H54 (cell line): ENCODE results near the gene HIVEP3.

Experiments used
- DNase-seq: peaks from one replicate; pipeline ENCODE4 v3.0.0; 2011; ENCODE audit warnings: low spot score, mixed read lengths; ENCODE audit not compliant: insufficient read length
- FAIRE-seq: peaks from 3 replicates; lab custom pipeline; 2011; peaks lifted over from hg19 to GRCh38; lab: Jason Lieb, UNC
- POLR2A ChIP-seq: IDR thresholded peaks from 2 replicates; pipeline ENCODE4 v1.6.1; 2011; ENCODE audit warnings: low read depth, mild to moderate bottlenecking, low read length

Gene HIVEP3

DNA sequence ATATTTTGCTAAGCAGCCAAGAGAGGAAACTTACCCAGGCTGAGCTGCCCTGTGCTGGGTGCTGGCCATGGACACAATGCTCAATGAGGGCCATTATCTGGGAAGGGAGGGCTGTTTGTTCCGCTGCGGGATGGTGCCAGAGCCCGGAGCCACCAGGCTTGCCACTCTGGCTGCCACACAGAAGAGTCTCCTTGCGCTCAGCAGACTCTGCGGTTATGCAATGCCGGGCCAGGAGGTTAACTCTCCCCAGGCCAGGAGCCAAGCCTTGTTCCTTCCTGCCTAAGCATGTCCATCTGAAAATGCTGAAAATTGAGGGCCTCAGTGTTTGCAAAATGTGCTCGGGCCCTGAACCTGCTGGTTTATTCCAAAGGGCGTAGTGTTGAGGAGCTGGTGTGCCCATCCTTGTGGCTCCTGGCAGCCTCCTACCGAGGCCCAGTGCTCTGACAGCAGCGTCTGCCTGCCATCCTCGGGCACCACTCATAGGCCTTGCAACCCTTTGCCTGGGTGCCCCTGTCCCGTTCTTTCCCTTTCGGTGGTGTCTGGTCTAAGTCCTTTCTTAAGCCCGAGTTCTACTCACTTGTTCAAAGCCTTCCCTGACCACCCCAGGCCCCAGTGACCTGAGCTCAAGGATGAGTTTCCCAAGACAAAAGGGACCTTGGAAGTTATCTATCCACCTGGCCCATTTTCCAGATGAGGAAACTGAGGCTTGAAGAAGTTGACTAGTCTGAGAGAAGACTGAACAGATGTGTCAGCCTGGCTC is 300.5 kb downstream of the HIVEP3 start:
- DNase-seq: no peak
- TF ChIP-seq POLR2A: no peak
- FAIRE-seq: no peak

DNA sequence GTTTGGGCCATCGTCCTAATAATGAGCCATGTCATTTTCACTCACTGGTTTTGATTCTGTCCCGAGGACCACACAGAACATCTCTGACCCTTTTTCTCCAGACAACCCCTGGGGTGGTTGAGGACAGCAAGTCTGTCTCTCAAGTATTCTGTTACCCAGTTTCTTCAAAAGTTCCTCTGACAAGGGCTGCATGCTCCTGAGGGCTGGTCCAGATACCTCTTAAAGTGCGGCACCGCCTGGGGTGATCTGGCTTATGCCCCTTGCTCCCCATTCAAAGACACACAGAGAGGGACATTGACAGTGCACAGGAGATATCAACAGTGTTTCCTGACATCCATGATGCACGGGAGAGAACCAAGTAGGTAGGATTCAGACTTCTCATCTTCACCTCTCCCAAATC is 301.4 kb downstream of the HIVEP3 start:
- no peak for DNase-seq
- no peak for TF ChIP-seq POLR2A
- no peak for FAIRE-seq

DNA sequence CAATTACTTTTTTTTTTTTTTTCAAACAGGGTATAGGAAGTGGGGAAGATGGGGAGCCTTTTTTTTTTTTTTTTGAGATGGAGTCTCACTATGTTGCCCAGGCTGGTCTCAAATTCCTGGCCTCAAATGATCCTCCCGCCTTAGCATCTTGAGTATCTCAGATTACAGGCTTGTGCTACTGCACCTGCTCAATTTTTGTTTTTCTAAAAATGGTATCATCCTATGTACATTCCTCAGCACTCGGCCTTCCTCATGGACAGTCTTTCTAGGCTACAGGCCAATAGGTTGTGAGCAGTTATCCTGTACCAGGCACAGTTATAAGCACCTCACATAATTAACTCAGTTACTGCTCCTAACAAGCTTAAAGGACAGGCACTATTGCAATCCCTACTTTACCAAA is 302.2 kb downstream of the HIVEP3 start:
- FAIRE-seq (no peak), DNase-seq (no peak)
- TF ChIP-seq POLR2A: no peak

DNA sequence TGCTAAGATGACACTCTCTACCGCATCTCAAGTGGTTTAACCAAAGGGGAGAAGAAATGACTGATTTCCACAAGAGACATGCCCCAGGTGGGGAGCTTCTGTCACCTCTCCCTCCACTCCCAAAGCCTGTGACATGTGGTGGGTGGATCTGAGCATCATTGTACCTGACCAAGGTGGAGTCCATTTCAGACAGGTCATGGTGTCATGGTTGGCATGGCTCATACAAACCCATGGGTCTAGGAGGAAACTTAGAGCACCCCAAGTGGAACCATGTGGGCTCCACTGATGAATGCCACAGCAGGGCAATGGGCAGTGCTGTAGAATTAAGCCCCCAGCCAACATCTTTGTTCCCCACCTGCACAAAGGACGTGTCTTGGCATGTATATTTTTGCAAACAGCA is 302.7 kb downstream of the HIVEP3 start:
- DNase-seq: no peak
- TF ChIP-seq POLR2A: no peak
- FAIRE-seq: no peak

DNA sequence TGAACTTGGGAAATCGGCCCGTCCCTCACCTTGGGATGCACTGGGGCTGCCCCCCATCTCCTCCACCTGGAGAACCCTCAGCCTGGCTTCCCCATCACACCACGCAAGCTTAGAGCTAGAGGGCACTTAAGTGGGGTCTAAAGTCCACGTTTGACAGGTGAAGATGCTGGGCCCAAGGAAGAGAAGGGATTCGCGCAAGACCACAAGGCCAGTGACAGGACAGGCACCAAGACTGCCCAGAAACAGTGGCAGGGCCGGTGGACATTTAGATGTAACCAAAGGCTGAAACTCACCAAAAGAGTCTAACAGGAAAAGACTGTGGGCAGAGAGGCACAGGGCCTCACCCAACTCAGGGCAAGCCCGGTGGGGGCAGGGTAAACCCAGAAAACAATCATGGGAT is 303.4 kb downstream of the HIVEP3 start:
- DNase-seq (no peak), FAIRE-seq (no peak)

DNA sequence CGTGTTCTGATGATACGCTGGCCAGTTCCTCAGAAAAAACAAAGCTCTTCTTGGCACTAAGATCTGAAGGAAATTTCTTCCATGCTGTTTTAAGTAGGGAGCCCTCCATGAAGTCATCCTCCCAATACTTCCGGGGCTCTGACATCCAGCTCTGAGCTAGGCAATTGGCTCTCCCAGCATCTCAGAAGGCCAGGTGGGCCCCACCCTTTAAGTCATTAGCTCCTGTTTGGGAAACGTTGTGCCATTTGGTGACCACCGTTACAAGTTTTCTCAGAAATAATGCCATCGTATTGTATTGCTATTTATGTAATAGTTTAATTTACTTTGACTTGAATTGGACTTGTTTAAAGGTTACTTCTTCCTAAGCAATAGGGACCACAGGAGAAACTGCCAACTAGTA is 303.9 kb downstream of the HIVEP3 start:
- FAIRE-seq (no peak), DNase-seq (no peak)
- no peak for TF ChIP-seq POLR2A

More for the DNA sequence above, 303.4 kb downstream of the HIVEP3 start:
- TF ChIP-seq POLR2A: no peak

DNA sequence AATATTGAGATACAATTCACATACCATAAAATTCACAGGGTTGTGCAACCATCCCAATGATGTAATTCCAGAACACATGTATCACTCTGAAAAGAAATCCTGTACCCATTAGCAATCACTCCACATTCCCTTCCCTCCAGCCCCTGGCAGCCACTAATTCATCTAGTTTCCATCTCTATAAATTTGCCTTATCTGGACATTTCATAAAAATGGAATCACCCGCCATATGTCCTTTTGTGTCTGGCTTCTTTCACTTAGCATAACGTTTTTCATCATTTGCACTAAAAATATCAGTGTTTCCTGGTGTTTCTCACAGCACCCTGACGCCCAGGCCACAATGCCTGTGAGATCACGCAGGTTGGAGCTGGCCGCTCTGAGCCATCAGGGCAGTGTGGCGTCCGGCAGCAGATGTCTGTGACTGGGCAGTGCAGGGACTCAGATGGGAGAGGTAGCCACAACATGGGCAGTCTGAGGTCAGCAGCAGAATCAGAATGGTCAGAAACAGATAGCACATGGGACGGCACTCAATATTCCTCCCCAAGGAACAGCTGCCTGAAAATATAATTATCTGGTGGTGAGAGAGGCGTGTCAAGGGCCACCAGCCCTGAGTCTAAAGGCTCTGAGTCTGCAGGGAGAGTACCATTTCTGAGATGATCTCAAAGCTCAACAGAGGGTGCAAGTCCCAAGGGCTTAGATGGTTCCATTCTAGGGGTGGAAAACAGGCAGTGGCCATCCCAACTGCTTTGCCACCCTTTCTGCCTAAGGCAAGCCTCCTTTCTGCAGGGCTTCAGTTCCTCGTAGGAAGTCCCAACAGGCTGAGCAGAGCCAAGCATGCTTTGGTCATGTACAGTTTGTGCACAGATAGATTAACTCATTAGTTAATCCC is 304.8 kb downstream of the HIVEP3 start:
- DNase-seq: no peak
- no peak for TF ChIP-seq POLR2A
- FAIRE-seq: no peak

DNA sequence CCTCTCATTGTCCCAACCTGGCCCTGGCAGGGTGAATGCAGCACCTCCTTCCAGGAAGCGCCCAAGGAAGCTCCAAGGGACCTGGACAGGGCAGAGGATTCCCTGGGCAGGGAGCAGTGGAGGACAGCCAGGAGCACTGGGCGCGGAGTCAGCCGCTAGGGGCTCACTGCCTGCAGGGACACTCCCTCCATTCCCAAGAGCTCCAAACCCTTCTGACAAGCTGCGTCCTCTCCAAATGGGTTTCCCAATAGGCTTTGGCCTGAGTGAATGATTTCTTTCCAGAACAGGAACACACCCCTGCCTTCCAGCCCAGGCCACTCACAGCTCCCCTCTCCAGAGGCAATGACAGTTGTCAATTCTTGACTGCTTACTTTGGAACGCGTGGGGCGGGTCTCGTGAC is 305.8 kb downstream of the HIVEP3 start:
- no peak for TF ChIP-seq POLR2A
- FAIRE-seq: no peak

DNA sequence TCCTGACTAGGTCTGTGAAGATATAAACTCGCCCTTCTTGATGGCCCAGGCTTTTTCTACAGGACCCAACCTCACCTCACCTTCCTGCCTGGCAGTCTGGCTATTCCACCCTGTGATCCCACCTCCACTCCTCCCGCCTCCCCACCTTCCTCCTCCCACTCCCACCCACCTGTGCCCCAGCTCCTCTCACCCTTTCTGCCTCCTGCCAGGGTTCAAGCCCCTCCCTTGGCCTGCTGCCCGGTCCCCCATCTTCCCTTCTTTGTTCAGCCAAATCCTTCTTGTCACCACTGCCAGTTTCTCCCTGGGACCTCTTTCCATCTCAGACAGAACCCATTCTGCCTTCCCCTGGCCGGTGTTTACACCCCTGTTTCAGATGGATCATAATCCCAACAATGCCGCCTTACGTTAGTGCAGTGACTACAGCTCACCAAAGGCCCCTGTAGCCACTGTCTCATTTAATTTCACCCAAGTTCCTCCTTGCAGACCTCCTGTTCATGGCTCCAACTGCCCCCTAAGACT is 306.7 kb downstream of the HIVEP3 start:
- no peak for TF ChIP-seq POLR2A
- FAIRE-seq: no peak

More for the DNA sequence above, 305.8 kb downstream of the HIVEP3 start:
- no peak for DNase-seq

DNA sequence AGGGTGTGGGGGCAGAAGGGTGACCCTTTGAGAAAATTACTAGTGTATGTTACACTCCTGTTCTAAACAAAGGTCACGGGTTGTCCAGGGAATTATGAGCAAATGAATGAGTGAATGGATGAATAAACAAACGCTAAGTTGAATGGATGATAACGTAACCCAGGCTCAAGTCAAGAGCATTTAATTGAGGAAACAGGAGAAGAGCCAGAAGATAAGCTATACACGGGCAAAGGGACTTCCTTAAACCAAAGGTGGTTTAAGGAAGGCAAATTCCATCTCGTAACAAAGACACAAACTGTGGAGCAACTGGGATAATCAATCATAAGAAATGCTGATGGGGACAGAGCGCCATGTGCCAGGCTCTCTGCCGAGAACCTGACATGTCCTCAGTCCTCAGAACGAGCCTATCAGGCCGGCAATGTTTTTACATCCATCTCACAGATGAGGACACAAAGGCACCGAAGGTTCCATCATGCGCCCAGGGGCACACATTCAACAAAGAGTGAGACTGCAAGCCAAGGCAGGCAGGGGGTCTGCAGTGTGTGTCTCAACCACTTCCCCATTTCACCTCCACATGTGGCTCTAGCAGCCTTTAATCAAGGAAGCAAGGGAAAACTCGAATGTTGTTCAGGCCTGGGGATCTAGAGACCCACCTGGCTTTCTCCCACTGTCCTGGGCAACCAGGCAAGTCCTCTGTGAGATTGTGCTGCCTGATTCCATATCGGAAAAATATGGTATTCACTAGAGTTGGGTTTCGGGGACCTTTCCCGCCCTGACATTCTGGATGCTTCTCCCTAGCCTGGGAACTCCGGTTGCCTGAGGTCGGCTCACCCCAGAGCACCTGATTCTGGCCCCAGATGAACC is 307.4 kb downstream of the HIVEP3 start:
- FAIRE-seq (no peak), DNase-seq (no peak)
- no peak for TF ChIP-seq POLR2A

More for the DNA sequence above, 306.7 kb downstream of the HIVEP3 start:
- no peak for DNase-seq

DNA sequence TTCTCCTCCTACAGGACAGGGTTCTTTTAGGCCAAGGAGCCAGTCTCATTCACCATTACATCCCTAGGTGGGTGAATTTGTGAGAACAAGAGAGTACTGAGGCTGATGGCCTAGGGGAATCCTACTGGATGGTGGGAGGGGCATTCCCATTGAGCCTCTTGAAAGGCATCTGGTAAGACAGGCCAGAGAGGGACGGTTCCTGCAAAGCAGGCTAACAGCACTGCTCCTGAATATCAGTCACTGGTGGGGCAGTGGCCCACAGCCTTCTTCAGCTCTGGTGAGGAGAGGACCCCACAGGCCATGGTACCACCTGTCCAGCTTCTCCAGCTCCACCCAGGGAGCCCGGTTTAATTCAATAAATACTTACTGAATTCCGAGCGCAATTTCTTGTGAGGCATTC is 308.4 kb downstream of the HIVEP3 start:
- DNase-seq: no peak
- FAIRE-seq: no peak

DNA sequence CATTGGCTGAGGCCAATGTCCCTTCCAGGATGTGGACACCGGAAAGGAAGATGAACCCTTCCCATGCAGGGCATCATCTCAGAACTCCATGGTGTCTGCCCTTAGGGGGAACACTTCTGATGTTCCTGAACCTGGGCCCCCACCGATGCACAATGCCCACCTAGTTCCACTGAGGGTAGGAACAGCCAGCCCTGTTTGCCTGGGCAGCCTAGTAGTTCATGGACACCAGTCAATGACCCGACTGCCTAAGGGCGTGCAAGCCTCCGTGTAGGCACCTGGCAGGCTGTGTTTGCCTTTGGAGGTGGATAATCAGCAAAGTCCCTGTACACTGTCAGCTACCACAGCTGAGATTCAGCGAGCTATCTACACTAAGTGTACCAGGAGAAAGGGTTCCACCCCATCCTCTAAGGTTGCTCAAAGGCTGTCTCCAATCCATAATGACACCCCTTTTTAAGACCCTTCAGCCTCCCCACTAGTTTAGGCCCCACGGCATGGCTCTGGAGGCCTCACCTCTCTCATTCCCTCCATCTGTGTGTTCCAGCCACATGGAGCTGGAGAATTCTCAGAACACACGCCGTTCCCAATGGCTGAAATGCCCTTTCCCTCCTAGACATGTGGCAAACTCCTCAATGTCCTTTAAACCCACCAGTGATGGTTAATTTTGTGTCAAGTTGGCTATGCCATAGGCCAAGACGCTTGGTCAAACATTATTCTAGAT is 309.4 kb downstream of the HIVEP3 start:
- FAIRE-seq: no peak
- no peak for DNase-seq
- no peak for TF ChIP-seq POLR2A

More for the DNA sequence above, 308.4 kb downstream of the HIVEP3 start:
- TF ChIP-seq POLR2A: no peak

DNA sequence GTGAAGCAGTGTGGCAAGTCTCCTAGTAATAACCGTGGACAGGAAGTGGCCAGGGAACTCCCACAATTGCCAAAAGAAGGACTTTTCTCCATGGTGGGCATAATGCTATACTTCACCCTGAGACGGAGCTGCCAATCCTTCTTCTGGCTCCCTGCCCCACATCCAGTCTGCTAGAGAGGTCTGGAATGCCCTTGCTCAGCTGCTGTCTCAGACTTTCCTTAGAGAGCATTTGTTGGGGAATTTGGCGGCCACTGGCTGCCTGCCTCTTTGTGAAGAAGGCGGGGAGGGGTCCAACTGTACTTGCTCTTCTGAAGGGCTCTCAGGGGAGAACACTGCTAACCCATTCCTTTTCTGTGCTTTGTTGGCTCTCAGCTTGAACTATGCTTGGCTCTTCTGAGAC is 310.5 kb downstream of the HIVEP3 start:
- DNase-seq (no peak), FAIRE-seq (no peak)
- TF ChIP-seq POLR2A: no peak
